NT2/D1 (cell line): Measurements from ENCODE around the gene IFI35.
A peak's percentile ranks its signal among the peaks of the same experiment; 100 is the strongest.

Experiments
- DNase-seq: peaks from one replicate; pipeline ENCODE4 v3.0.0-alpha.2; 2011; ENCODE audit warnings: low read depth, low spot score
- H3K27me3 ChIP-seq: 2 replicates; pipeline ENCODE4 v1.6.0; 2011; ENCODE audit warnings: mild to moderate bottlenecking; ENCODE audit not compliant: insufficient read length, insufficient read depth
- H3K36me3 ChIP-seq: 2 replicates; pipeline ENCODE4 v1.6.1; 2011; ENCODE audit warnings: mild to moderate bottlenecking, low read length, mixed read lengths; ENCODE audit not compliant: insufficient read depth, insufficient read length
- H3K4me1 ChIP-seq: 2 replicates; pipeline ENCODE4 v1.5.1; 2011; ENCODE audit not compliant: insufficient read depth, insufficient read length
- H3K4me3 ChIP-seq: 2 replicates; pipeline ENCODE4 v1.5.1; 2011; ENCODE audit warnings: low read depth; ENCODE audit not compliant: insufficient read length
- H3K9ac ChIP-seq: 2 replicates; pipeline ENCODE4 v1.6.0; 2011; ENCODE audit warnings: low read depth; ENCODE audit not compliant: insufficient read length
- H3K9me3 ChIP-seq: 2 replicates; pipeline ENCODE4 v1.5.1; 2011; ENCODE audit warnings: mild to moderate bottlenecking, low read length; ENCODE audit not compliant: insufficient read depth
- SUZ12 ChIP-seq: IDR thresholded peaks from 2 replicates; pipeline ENCODE4 v1.6.1; 2011; ENCODE audit not compliant: insufficient read length, insufficient read depth; ENCODE audit errors: extremely low read depth
- YY1 ChIP-seq: IDR thresholded peaks from 2 replicates; pipeline ENCODE4 v1.6.1; 2011; ENCODE audit not compliant: insufficient read length, insufficient read depth
- ZNF274 ChIP-seq: IDR thresholded peaks from 2 replicates; pipeline ENCODE4 v1.6.1; 2011; ENCODE audit warnings: mild to moderate bottlenecking, low read depth, low read length

IFI35 gene

GRCh38 chr17:42979511-42980273 is 26.9 kb upstream of the IFI35 start, which contains the start of gene PTGES3L:
Gene PTGES3L, minus strand, starts transcription at chr17:42980080. Its CDS starts 27 bp downstream, at chr17:42980053.
- Histone ChIP-seq H3K9ac (peak within 1 kb of the TSS; percentile 95), H3K4me1 (peaks cover 4% of the 10 kb centered on the region), H3K36me3 (peaks cover 19% of the 10 kb centered on the region), H3K27me3 (no peaks in the 10 kb centered on the region), H3K4me3 (peak within 1 kb of the TSS; percentile 83), H3K9me3 (no peaks in the 10 kb centered on the region)
- TF ChIP-seq ZNF274 = no peak
- no peak for DNase-seq

DNA sequence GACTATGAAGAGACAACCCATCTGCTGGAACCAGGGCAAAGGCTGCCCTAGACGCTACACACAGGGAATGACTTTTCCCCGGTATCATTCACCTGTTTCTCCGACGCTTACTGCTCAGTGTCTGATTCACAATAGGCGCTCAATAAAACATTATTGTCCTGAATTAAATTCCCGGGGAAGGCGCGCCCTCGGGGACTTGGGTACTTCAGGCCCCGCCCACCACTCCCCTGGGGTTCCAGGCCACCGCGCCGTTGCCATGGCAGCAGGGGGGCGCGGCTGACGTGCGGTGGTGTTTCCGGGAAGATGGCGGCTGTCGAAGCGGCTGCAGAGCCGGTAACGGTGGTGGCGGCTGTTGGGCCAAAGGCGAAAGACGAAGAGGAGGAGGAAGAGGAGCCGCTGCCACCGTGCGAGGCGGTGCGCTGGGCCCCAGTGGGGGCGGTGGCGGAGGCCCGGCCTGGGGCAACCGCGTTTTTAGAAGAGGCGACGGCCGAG is 26.3 kb upstream of the IFI35 start, which contains the start of gene RUNDC1:
Gene RUNDC1 (plus strand): TSS at position 292 of the 492 bp plus-strand sequence. CDS start 12 bp downstream, at position 304.
- Histone ChIP-seq H3K36me3 (peaks cover 25% of the 10 kb centered on the region), H3K27me3 (no peaks in the 10 kb centered on the region), H3K4me3 (peak within 1 kb of the TSS; percentile 83), H3K9me3 (no peaks in the 10 kb centered on the region), H3K9ac (peak within 1 kb of the TSS; percentile 95), H3K4me1 (peaks cover 4% of the 10 kb centered on the region)
- DNase-seq = no peak
- TF ChIP-seq SUZ12 = no peak
- TF ChIP-seq YY1 = peak; percentile 80
- no peak for TF ChIP-seq ZNF274

DNA sequence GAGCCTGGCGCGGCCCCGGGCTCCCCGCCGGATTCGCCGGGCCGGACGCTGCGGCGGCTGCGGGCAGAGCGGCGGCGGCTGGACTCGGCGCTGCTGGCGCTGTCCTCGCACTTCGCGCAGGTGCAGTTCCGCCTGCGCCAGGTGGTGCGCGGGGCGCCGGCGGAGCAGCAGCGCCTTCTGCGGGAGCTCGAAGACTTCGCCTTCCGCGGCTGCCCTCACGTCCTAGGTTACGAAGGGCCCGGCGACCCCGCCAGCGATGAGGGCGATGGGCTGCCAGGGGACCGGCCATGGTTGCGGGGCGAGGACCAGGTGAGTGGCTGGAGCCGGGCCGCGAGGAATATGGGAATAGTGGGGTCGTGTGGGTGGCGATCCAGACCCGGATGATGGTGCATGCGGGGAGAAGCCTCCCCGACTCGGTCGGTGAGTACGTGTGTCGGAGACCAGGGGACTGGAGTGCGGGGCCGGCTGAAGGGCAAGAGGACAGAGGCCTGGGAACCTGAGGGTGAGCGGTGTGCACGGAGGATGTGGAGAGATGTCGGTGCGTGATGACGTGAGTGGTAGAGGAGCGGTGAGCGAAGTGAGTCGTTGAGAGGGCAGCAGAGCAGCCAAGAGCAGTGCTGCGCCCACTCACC is 25.7 kb upstream of the IFI35 start:
- peaks cover 3% of the 10 kb centered on the region for H3K4me1 ChIP-seq
- TF ChIP-seq ZNF274 = no peak
- no peak for DNase-seq
- H3K27me3 ChIP-seq = no peaks in the 10 kb centered on the region
- peaks cover 29% of the 10 kb centered on the region for H3K36me3 ChIP-seq
- H3K4me3 ChIP-seq = peak overlapping the region; percentile 83
- peak overlapping the region; percentile 95 for H3K9ac ChIP-seq
- no peaks in the 10 kb centered on the region for H3K9me3 ChIP-seq

DNA sequence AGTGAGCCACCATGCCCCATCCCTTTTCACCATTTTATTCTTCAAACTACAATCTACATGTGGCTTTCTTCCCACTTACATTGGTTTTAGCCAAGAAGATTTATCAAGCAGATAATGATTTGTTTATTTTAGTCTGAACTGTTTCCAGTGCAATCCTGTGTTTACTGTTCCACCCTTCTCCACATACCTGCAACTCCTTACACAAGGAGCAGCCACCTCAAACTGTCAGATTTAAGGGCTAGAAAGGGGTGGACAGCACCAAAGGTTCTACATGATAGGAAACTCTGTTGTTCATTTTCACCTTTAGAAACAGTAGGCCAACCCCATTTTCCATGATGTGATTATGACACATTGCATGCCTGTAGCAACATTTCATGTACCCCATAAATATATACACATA is 24.3 kb upstream of the IFI35 start:
- Histone ChIP-seq H3K27me3 (no peaks in the 10 kb centered on the region), H3K4me1 (peaks cover 2% of the 10 kb centered on the region), H3K36me3 (peaks cover 41% of the 10 kb centered on the region), H3K9ac (no peak overlapping the region), H3K4me3 (no peak overlapping the region), H3K9me3 (no peaks in the 10 kb centered on the region)
- no peak for DNase-seq
- no peak for TF ChIP-seq SUZ12
- TF ChIP-seq ZNF274 = no peak

DNA sequence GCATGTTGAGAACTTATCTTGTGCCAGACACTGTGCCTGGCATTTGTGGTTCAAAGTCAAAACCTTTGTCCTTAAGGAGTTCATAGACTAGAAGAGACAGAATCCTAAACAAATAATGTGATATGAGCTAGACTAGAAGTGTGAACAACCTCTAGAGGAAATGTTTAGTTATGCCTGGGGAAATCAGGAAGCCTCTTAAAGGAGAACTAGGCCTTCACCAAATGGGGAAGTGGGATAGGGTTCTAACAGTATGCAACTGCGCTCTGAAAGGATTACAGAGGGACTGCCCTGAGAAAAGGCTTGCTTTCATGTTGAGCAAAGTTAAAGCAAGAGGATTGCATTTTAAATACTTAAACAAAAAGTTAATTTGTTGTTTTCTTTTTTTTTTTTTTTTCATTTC is 21.4 kb upstream of the IFI35 start:
- Histone ChIP-seq H3K4me1 (no peaks in the 10 kb centered on the region), H3K27me3 (no peaks in the 10 kb centered on the region), H3K36me3 (peaks cover 70% of the 10 kb centered on the region), H3K4me3 (no peak overlapping the region), H3K9ac (no peak overlapping the region), H3K9me3 (no peaks in the 10 kb centered on the region)
- TF ChIP-seq SUZ12 (no peak), ZNF274 (no peak), YY1 (no peak)
- no peak for DNase-seq

GRCh38 chr17:42989141-42989540 is 17.4 kb upstream of the IFI35 start:
- no peaks in the 10 kb centered on the region for H3K9me3 ChIP-seq
- H3K27me3 ChIP-seq = no peaks in the 10 kb centered on the region
- no peaks in the 10 kb centered on the region for H3K4me1 ChIP-seq
- no peak overlapping the region for H3K9ac ChIP-seq
- no peak overlapping the region for H3K4me3 ChIP-seq
- TF ChIP-seq YY1 (no peak), ZNF274 (no peak), SUZ12 (no peak)
- DNase-seq = no peak
- peaks cover 93% of the 10 kb centered on the region for H3K36me3 ChIP-seq
